ENCODE results near the gene TMEM178A.

The TMEM178A gene

DNA sequence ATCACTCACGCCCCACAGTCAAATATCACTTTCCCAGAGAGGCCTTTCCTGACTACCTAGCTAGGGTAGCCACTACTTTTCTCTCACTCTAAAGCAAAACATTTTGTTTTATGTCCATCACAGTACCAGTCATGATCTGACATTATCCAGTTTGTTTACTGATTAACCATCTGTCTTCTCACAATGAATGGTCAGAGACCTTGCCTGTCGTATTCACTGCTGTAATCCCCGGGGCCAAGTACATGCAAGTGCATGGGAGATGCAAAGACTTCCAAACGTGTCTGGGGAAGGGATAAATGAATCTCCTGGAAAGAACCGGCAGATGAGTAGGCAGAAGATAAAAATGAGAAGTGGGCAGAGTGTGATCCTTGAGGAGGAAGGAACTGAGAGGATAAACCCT lies 73.7 kb downstream of the TMEM178A start:
- no peak for DNase-seq (ENCODE audit: low read depth, low spot score)

DNA sequence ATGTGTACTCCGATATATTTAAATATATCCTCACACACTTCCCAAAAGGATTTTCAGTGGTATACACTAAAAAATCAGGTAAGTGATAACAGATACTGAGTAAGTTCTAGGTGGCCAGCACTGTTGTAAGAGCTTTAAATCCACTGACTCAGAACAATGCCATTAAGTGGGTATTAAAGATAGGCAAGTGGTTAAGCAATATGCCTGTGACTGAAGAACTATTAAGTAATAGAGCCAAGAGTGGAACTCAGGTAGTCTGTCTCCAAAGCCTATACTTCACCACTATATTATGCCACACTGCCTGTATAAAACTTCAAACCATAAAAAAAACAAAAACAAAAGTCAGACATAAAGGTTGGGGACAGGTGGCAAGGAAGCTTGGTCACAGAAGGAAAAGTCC lies 76.2 kb downstream of the TMEM178A start:
- no peak for DNase-seq (ENCODE audit: low read depth, low spot score)

DNA sequence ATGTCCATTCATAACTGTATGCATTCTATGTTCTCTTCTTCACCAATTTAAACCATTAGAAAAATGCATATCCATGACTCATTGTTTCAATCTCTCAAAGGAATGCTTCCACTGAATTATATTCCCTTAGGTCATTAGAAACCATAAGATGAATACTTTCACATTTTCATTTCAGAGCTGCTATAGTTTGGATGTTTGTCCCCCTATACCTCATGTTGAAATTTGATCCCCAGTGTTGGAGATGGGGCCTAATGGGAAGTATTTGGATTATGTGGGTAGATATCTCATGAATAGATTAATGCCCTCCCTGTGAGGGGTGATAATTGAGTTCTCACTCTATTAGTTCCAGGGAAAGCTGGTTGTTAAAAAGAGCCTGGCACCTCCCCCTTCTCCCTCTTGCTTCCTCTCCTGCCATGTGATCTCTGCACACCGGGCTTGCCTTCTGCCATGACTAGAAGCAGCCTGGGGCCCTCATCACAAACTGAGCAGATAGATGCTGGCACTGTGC lies 77.6 kb downstream of the TMEM178A start:
- no peak for DNase-seq (ENCODE audit: low read depth, low spot score)

DNA sequence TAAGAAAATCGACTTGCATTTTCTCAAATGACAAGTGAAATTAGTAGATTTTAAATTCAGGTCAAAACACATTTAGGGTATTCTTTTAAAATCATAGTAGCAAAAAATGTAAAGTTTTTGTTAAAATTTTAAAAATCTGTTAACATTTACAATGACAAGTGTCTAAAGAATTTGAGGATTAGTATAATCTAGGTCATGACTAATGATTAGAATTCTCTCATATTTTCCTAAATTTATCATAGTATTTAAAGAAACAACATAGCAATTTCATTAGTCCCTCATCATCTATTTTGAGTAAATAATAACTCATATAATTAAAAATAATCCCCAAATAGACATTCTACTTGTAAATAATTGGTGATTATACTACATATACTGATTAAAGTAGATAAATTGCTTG lies 89.7 kb downstream of the TMEM178A start:
- no peak for DNase-seq (ENCODE audit: low read depth, low spot score)

DNA sequence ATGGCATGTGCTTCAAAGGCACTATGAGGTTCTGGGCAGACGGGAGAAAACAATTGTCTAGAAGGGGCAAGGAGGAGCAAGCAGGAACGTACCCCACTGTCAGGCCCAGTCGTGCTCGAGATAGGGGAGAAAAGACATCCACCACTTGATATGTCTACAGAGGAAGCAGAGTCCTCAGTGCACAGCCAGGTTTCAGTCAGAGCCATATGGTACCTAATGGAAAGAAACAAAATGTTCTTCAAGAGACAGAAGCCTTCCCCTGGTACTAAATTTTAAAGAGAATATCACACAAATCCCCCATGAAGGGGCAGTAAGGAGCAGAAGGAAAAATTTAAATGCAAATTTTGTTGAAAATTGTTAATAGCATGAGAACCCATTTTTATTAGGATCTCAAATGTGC lies 91.4 kb downstream of the TMEM178A start:
- no peak for DNase-seq (ENCODE audit: low read depth, low spot score)

DNA sequence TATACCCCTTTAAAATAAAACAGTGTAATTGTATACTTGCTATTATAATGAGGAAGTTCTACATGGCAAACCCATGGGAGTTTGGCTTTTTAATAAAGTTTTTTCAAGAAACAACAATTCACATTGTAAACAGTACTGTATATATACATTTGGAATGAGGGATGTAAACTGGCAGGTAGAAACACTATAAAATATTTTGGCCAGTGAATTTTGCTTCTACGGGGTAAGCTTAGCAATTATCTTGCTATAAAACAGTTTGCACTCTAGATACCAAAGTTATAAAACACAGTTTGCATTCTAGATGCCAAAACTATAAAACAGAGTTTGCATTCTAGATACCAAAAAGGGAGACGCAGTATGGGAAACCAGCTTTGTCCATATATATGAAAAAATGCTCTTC lies 96.7 kb downstream of the TMEM178A start:
- DNase-seq (ENCODE audit: low read depth, low spot score) = no peak
